Measurements from ENCODE around the gene WARS2.
"Not testable (repeated sequence)": the region's sequence is repeated elsewhere in the genome, so short reads cannot be mapped to it uniquely, and the experiment has no call there.

The WARS2 gene

DNA sequence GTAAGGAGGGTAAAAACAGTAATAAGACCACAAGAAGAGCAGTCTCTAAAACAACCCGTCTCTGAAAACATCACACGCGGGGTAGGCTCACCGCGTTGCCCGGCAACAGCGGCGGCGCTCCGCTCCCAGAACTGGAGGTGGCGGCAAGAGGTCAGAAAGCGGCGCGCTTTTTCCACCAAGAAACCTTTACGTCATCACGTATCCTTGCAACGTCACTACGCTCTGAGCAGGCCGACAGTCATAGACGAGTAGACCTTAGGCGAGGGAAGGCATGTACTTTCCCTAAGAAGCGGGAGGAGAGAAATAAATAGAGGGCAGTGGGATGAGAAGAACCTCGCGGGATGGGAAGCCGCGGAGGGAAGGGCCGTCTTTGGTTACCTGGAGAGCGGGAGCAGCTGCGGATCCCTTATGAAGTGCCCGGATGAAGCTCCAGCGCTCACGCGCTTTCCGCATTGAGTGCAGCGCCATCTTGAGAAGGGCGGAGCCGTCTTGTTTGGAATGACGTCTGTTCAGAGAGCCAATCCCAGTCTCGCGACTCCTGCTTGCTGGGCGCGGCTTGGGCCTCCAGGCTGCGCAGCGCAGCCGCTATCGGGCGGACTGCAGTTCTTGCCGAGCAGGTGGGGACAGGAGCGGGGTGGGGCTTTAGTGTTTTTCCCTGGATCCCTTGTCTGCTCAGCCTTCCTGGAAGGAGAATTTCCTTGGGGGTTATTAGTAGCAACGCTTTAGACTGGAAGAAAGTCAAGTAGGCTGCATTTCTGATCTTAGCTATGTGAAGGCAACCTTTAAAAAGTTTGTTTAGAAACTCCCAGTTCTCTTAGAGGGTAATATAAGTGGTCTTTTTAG, at the start of gene WARS2:
WARS2 (minus strand) TSS at position 477 of the 843 bp plus-strand sequence; CDS start at position 468, 9 bp downstream.
- peak; percentile 96 to 98 (median 98) for DNase-seq

DNA sequence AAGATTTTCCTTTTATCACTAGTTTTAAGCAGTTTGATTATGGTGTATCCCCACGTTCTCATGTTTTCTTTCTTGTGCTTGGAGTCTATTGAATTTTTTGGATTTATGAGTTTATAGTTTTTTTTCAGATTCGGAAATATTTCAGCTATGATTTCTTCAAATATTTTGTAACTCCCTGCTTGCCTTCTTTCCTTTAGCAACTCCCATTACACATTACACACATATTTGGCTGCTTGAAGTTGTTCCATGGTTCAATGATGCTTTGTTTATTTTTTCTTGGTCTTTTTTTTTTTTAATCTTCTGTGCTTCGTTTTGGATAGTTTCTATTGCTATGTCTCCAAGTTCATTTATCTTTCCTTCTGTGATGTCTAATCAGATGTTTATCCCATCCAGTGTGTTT, 48.5 kb upstream of the WARS2 start:
- DNase-seq, result no peak

DNA sequence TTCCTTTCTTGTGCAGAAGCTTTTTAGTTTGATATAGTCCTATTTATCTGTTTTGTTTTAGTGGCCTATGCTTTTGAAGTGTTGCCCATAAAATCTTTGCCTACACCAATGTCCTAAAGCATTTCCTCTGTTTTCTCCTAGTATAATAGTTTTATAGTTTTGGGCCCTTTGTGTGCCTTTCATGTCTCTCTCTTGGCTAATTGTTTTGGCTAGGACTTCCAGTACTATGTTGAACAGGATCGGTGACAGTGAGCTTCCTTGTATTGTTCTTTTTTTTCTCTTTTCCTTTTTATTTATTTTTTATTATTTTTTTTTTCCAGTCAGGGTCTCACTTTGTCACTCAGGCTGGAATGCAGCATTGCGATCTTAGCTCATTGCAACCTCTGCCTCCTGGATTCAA, 47.0 kb upstream of the WARS2 start:
- DNase-seq, result no peak

DNA sequence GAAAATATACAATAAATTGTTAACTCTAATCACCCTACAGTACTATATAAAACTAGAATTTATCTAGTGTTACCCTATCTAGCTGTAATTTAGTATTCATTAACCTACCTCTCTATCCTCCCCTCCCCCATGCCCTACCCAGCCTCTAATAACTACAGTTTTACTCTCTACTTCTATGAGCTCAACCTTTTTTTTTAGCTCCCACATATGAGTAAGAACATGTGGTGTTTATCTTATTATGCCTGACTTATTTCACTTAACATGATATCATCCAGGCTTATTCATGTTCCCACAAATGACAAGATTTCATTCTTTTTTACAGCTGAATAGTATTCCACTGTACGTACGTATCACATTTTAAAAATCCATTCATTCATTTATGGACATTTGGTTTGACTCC, 46.0 kb upstream of the WARS2 start:
- no peak for DNase-seq

DNA sequence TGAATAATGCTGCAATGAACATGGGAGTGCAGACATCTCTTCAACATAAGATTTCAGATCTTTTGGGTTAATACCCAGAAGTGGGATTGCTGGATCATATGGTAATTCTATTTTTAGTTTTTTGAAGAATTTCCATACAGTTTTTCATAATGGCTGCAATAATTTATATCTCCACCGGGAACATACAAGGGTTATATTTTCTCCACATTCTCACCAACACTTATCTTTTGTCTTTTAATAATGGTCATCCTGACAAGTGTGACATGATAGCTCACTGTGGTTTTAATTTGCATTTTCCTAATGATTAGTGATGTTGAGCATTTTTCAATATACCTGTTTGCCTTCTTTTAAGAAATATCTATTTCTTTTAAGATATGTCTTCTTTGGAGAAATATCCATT, 44.5 kb upstream of the WARS2 start:
- no peak for DNase-seq

GRCh38 chr1:119181218-119181617, 40.8 kb upstream of the WARS2 start:
- DNase-seq, result no peak

- no peak for DNase-seq
Observed at GRCh38 chr1:119179051-119179450, 38.6 kb upstream of the WARS2 start.

DNA sequence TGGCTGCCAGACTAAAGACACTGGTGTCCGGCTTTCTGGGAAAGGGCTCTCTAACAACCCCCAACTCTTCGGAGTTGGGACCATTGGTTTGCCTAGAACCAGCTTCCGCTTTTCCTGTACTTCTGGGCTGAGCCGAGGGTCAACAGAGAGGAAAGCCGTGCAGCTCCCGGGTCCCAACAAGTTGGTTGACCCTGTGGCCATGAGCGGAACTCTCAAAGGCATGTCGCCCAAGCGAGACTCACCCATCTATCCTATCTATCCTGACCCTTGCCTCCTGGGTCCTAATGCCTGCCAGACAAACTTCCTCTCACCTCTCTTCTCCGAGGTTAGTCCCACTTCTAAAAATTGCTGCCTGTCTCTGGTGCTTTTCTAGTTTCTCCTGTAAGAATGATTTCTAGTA, 32.5 kb upstream of the WARS2 start:
- not testable (repeated sequence) for DNase-seq

DNA sequence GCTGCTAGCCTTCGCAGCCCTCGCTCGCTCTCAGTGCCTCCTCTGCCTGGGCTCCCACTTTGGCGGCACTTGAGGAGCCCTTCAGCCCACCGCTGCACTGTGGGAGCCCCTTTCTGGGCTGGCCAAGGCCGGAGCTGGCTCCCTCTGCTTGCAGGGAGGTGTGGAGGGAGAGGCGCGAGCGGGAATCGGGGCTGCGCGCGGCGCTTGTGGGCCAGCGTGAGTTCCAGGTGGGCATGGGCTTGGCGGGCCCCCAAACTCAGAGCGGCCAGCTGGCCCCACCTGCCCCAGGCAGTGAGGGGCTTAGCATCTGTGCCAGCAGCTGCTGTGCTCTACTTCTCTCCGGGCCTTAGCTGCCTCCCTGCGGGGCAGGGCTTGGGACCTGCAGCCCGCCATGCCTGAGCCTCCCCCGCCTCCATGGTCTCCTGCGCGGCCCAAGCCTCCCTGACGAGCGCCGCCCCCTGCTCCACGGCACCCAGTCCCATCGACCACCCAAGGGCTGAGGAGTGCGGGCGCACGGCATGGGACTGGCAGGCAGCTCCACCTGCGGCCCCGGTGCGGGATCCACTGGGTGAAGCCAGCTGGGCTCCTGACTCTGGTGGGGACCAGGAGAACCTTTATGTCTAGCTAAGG, 31.0 kb upstream of the WARS2 start:
- DNase-seq, result not testable (repeated sequence)

DNA sequence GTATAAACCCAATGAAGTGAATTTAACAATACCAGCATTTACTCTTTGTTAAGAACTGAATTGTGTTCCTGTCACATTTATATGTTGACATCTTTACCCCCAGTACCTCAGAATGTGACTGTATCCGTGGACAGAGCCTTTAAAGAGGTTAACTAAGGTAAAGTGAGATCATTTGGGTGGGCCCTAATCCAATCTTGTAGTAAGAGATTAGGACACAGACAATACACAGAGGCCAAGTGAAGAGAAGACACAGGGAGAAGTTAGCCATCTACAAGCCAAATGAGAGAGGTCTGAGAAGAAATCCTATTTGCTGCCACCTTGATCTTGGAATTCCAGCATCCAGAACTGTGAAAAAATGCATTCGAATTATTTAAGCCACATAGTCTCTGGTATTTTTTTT, 22.9 kb upstream of the WARS2 start:
- no peak for DNase-seq

- DNase-seq, result no peak
Observed at GRCh38 chr1:119160866-119161265, 20.4 kb upstream of the WARS2 start.

DNA sequence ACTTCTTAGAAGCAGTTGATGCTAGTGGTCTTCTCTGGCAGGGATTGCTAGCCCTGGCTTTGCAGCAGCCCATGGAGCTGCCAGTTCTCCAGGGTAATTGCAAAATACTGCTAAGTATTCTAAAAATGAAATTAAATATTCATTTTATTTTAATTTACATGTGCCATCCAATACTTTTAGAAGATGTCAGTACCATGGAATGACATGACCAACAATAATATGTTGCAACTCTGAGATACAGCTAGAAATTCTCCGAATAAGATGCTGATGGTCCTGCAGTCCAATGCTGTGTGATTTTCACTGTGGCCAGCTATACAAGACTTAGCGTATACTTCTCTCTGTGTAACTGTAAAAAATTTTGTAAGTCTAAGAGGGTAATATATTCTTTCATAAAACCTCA, 20.0 kb upstream of the WARS2 start:
- DNase-seq, result no peak

DNA sequence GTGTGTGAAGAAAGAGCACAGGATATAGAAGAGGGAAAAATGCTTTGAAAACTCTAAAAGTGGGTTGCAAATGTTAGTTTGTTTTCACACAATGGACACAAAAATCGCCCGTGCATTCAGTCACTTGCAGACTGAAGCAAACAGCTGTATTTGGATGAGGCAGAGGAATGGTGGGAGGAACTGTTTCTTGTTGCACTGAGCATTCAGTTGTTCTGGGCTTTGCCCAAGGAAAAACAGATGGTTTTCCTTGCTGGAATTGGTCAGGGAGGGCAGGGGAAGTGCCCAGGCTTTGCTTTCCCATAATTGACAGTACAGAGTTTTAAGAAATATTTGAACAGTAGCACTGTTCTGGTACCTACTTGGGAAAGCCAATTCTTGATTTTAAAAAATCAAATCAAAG, 19.5 kb upstream of the WARS2 start:
- no peak for DNase-seq

DNA sequence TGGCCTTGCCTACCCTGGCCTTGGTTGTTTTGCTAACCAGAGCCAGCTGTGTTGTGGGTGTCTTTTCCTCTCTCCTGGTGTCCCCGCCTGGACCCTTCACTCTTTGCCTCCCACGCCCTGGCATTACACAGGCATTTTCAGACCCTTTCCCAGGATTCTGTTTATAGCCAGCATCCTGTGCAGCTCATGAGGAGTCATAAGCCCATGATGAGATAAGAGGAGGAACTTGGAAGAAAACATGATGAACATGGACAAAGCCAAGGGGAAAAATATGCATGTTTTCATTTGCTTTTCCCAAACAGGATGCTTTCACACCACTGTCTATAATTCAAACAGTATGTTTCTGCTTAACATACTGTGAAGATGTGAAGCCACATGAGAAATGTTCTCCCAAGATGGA, 18.7 kb upstream of the WARS2 start:
- DNase-seq, result no peak

DNA sequence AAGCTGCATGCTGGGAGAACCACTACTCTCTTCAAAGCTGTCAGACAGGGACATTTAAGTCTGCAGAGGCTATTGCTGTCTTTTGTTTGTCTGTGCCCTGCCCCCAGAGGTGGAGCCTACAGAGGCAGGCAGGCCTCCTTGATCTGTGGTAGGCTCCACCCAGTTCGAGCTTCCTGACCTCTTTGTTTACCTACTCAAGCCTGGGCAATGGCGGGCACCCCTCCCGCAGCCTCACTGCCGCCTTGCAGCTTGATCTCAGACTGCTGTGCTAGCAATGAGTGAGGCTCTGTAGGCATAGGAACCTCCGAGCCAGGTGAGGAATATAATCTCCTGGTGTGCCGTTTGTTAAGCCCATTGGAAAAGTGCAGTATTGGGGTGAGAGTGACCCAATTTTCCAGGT, 16.3 kb upstream of the WARS2 start:
- not testable (repeated sequence) for DNase-seq

- not testable (repeated sequence) for DNase-seq
Observed at GRCh38 chr1:119155069-119155468, 14.6 kb upstream of the WARS2 start.

DNA sequence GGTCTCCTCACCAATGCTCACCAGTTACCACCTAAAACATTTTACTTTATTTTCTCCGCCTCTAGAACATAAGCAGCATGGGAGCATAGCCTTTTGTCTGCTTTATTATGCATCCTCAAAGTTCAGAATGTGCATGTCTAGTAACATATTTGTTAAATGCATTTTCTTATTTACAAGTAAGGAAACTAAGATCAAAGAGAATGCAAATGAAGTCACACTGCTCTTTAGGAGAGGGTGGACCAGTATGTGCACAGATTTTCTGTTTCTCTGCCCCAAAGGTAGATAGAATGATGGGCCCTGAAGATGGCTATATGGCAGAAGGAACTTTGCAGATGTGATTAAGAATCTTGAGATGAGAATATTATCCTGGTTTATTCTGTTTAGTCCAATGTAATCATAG, 9.7 kb upstream of the WARS2 start:
- DNase-seq, result no peak

DNA sequence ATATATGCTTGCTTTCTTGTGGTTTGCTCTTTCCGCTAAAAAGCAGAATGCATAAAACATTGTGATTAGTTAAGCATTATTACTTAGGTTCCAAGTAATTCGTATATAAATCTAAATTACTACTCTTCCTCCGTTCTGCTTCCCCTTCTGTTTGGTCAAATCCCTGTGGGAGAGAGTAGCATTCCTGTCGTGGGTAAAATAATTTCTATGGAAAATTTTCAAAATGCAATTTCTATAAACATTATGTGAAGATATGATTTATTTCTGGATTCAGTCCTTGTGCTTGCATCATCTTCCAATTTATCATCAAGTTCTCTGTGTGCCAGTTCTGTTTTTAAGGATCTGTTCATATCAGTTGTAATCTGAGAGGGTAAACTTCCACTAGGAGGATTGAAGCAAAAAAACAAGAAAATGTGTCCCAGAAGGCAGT, 7.2 kb upstream of the WARS2 start:
- DNase-seq, result no peak

DNA sequence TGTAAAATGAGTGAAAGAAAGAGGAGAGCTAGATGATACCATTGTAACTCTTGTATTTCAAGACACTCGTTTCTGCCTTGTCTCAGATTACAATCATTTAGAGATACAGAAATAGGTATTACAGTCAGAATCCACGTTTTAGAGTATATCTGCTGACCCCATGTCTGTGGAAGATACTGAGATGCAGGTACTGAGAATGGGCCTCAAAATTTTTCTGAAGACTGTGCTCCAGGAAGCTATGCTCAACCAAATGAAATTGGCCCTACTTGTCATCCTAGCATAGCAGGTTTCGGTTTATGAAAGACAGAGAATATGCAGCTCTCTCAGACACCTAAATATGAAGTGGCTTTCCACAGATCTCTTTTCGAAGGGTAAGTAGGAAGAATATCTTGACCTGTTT, 6.0 kb upstream of the WARS2 start:
- DNase-seq, result no peak

GRCh38 chr1:119144813-119145212, 4.4 kb upstream of the WARS2 start:
- no peak for DNase-seq

DNA sequence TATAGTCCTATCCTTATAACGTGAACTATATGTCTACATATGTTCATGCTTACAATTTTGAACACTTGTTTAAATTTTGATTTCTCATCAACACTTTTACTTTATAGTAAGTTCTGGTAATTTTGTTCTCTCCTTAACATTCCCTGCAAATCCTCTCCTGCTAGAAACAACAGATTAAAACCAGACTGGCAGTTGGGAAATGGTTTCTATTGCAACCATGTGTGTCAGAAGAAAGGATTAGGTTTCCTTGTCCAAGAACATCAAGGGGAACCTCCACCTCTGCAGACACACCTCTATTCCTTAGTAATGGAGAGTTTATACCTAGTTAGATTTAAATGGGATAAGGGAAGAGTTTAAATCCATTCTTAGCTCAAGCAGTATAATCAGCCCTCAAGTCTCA, 3.3 kb upstream of the WARS2 start:
- no peak for DNase-seq

- DNase-seq, result no peak
Observed at GRCh38 chr1:119141660-119142059, 1.2 kb upstream of the WARS2 start.

DNA sequence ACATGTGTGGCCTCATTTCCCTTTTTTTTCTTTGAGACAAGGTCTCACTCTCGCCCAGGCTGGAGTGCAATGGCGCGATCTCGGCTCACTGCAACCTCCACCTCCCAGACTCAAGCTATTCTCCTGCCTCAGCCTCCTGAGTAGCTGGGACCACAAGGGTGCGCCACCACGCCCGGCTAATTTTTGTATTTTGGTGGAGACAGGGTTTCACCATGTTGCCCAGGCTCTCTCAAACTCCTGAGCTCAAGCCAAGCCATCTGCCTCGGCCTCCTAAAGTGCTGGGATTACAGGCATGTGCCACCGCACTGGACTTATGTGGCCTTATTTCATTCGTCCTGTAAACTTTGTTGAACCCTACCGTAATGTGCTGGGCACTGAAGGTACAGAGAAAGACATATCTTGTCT, 569 bp upstream of the WARS2 start:
- DNase-seq, result peak; percentile 11 to 31 (median 21)

DNA sequence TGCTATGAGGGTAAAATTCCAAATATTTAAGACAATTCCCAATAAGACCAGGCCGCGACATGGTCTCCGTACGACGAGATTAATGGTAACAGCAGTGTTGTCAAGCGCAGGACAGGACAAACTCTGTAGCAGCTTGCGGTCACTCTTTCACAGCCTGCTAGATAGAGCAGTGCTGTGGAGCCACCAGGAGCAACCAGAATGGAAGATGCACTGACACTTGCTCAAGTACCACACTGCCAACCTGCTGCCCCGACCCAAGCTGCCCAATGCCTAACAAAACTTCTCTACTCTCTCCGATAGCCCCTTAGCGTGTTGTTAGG, 636 bp downstream of the WARS2 start:
- DNase-seq, result peak in 1 of 3 donors; percentile 18

GRCh38 chr1:119139403-119139802, 1.1 kb downstream of the WARS2 start:
- peak in 1 of 3 donors; percentile 10 for DNase-seq

All from suppressor macrophage treated with lipopolysaccharide for 1 hour (primary cell).